Measurements from ENCODE around the gene PCBP3.

PCBP3 gene

GRCh38 chr21:45982092-45982757, 338.7 kb downstream of the PCBP3 start:
- Histone ChIP-seq H3K36me3 (ENCODE audit: control insufficient read depth, insufficient read depth, low read length) (peaks cover 8% of the 10 kb centered on the region), H3K9me3 (ENCODE audit: control insufficient read depth, insufficient read depth, low read length) (no peaks in the 10 kb centered on the region), H3K4me1 (ENCODE audit: control insufficient read depth, insufficient read depth, low read length) (peaks cover 5% of the 10 kb centered on the region), H3K27ac (ENCODE audit: low read length) (no peak overlapping the region), H3K4me3 (ENCODE audit: low read length) (peak overlapping the region; percentile 41), H3K27me3 (ENCODE audit: control insufficient read depth, insufficient read depth, low read length) (no peaks in the 10 kb centered on the region)
- WGBS (ENCODE audit: insufficient coverage, insufficient read length), result no CpG with 5 or more reads among the region's 45 CpGs
- DNase-seq (ENCODE audit: low read depth, low spot score), result no peak

- H3K4me3 ChIP-seq (ENCODE audit: low read length), result peak overlapping the region; percentile 41; the same call in 1 of the 2 replicates
- whole genome bisulfite sequencing (ENCODE audit: insufficient coverage, insufficient read length), result no CpG with 5 or more reads among the region's 45 CpGs
- H3K27me3 ChIP-seq (ENCODE audit: control insufficient read depth, insufficient read depth, low read length), result no peaks in the 10 kb centered on the region
- peaks cover 5% of the 10 kb centered on the region for H3K4me1 ChIP-seq (ENCODE audit: control insufficient read depth, insufficient read depth, low read length)
- no peak for DNase-seq (ENCODE audit: low read depth, low spot score)
- peaks cover 11% of the 10 kb centered on the region for H3K36me3 ChIP-seq (ENCODE audit: control insufficient read depth, insufficient read depth, low read length)
- no peak overlapping the region for H3K27ac ChIP-seq (ENCODE audit: low read length)
- no peaks in the 10 kb centered on the region for H3K9me3 ChIP-seq (ENCODE audit: control insufficient read depth, insufficient read depth, low read length)
Measured at GRCh38 chr21:45982758-45983648, 339.5 kb downstream of the PCBP3 start.

- DNase-seq (ENCODE audit: low read depth, low spot score), result no peak
- Histone ChIP-seq H3K4me3 (ENCODE audit: low read length) (no peak overlapping the region), H3K36me3 (ENCODE audit: control insufficient read depth, insufficient read depth, low read length) (peaks cover 11% of the 10 kb centered on the region), H3K4me1 (ENCODE audit: control insufficient read depth, insufficient read depth, low read length) (peaks cover 5% of the 10 kb centered on the region), H3K27me3 (ENCODE audit: control insufficient read depth, insufficient read depth, low read length) (no peaks in the 10 kb centered on the region), H3K27ac (ENCODE audit: low read length) (no peak overlapping the region), H3K9me3 (ENCODE audit: control insufficient read depth, insufficient read depth, low read length) (no peaks in the 10 kb centered on the region)
- no CpG with 5 or more reads among the region's 13 CpGs for WGBS (ENCODE audit: insufficient coverage, insufficient read length)
Measured at GRCh38 chr21:45983649-45983965, 340.1 kb downstream of the PCBP3 start.

- Histone ChIP-seq H3K4me3 (ENCODE audit: low read length) (no peak overlapping the region), H3K36me3 (ENCODE audit: control insufficient read depth, insufficient read depth, low read length) (peaks cover 13% of the 10 kb centered on the region), H3K4me1 (ENCODE audit: control insufficient read depth, insufficient read depth, low read length) (peaks cover 5% of the 10 kb centered on the region), H3K27me3 (ENCODE audit: control insufficient read depth, insufficient read depth, low read length) (no peaks in the 10 kb centered on the region), H3K27ac (ENCODE audit: low read length) (no peak overlapping the region), H3K9me3 (ENCODE audit: control insufficient read depth, insufficient read depth, low read length) (no peaks in the 10 kb centered on the region)
- DNase-seq (ENCODE audit: low read depth, low spot score), result no peak
- WGBS (ENCODE audit: insufficient coverage, insufficient read length), result no CpG with 5 or more reads among the region's 38 CpGs
Measured at GRCh38 chr21:45983981-45984551, 340.5 kb downstream of the PCBP3 start.

GRCh38 chr21:45984584-45985095, 341.1 kb downstream of the PCBP3 start:
- no peak for DNase-seq (ENCODE audit: low read depth, low spot score)
- Histone ChIP-seq H3K36me3 (ENCODE audit: control insufficient read depth, insufficient read depth, low read length) (peaks cover 15% of the 10 kb centered on the region), H3K4me1 (ENCODE audit: control insufficient read depth, insufficient read depth, low read length) (peaks cover 3% of the 10 kb centered on the region; the same call in 1 of the 2 replicates), H3K27ac (ENCODE audit: low read length) (no peak overlapping the region), H3K9me3 (ENCODE audit: control insufficient read depth, insufficient read depth, low read length) (no peaks in the 10 kb centered on the region), H3K4me3 (ENCODE audit: low read length) (no peak overlapping the region), H3K27me3 (ENCODE audit: control insufficient read depth, insufficient read depth, low read length) (no peaks in the 10 kb centered on the region)
- WGBS (ENCODE audit: insufficient coverage, insufficient read length), result no CpG with 5 or more reads among the region's 3 CpGs

GRCh38 chr21:45985471-45986315, 342.2 kb downstream of the PCBP3 start:
- no peak overlapping the region for H3K4me3 ChIP-seq (ENCODE audit: low read length)
- no peak for DNase-seq (ENCODE audit: low read depth, low spot score)
- no peaks in the 10 kb centered on the region for H3K27me3 ChIP-seq (ENCODE audit: control insufficient read depth, insufficient read depth, low read length)
- no CpG with 5 or more reads among the region's 37 CpGs for WGBS (ENCODE audit: insufficient coverage, insufficient read length)
- peaks cover 3% of the 10 kb centered on the region; the same call in 1 of the 2 replicates for H3K4me1 ChIP-seq (ENCODE audit: control insufficient read depth, insufficient read depth, low read length)
- no peak overlapping the region for H3K27ac ChIP-seq (ENCODE audit: low read length)
- peaks cover 18% of the 10 kb centered on the region for H3K36me3 ChIP-seq (ENCODE audit: control insufficient read depth, insufficient read depth, low read length)
- H3K9me3 ChIP-seq (ENCODE audit: control insufficient read depth, insufficient read depth, low read length), result no peaks in the 10 kb centered on the region

GRCh38 chr21:45986316-45987051, 343.0 kb downstream of the PCBP3 start:
- Histone ChIP-seq H3K4me3 (ENCODE audit: low read length) (no peak overlapping the region), H3K9me3 (ENCODE audit: control insufficient read depth, insufficient read depth, low read length) (no peaks in the 10 kb centered on the region), H3K36me3 (ENCODE audit: control insufficient read depth, insufficient read depth, low read length) (peaks cover 23% of the 10 kb centered on the region), H3K27ac (ENCODE audit: low read length) (no peak overlapping the region), H3K27me3 (ENCODE audit: control insufficient read depth, insufficient read depth, low read length) (no peaks in the 10 kb centered on the region), H3K4me1 (ENCODE audit: control insufficient read depth, insufficient read depth, low read length) (peaks cover 3% of the 10 kb centered on the region; the same call in 1 of the 2 replicates)
- WGBS (ENCODE audit: insufficient coverage, insufficient read length), result no CpG with 5 or more reads among the region's 36 CpGs
- DNase-seq (ENCODE audit: low read depth, low spot score), result no peak

GRCh38 chr21:45987121-45987711, 343.7 kb downstream of the PCBP3 start:
- no peak overlapping the region for H3K27ac ChIP-seq (ENCODE audit: low read length)
- no peak for DNase-seq (ENCODE audit: low read depth, low spot score)
- H3K36me3 ChIP-seq (ENCODE audit: control insufficient read depth, insufficient read depth, low read length), result peaks cover 27% of the 10 kb centered on the region
- H3K9me3 ChIP-seq (ENCODE audit: control insufficient read depth, insufficient read depth, low read length), result no peaks in the 10 kb centered on the region
- peaks cover 3% of the 10 kb centered on the region; the same call in 1 of the 2 replicates for H3K4me1 ChIP-seq (ENCODE audit: control insufficient read depth, insufficient read depth, low read length)
- H3K27me3 ChIP-seq (ENCODE audit: control insufficient read depth, insufficient read depth, low read length), result no peaks in the 10 kb centered on the region
- no CpG with 5 or more reads among the region's 29 CpGs for WGBS (ENCODE audit: insufficient coverage, insufficient read length)
- no peak overlapping the region for H3K4me3 ChIP-seq (ENCODE audit: low read length)
